ENCODE measurements around the gene MAML1. TPM values are rescaled to one million over a fixed set of nuclear protein-coding genes. Genes with fewer than 3 reads are reported as not detected.

Gene MAML1
- total RNA-seq, 1 donor from 2014 or later, result 26.0 TPM

GRCh38 chr5:179746872-179747271 is 14.2 kb downstream of the MAML1 start:
- Histone ChIP-seq H3K4me1 (ENCODE audit: insufficient read depth, low read length) (no peaks in the 10 kb centered on the region), H3K79me2 (ENCODE audit: insufficient read depth, low read length) (peaks cover 92% of the 10 kb centered on the region), H3K4me3 (ENCODE audit: insufficient read depth, low read depth, low read length) (no peak overlapping the region), H4K20me1 (ENCODE audit: insufficient read depth, low read length) (peaks cover 56% of the 10 kb centered on the region), H3K27me3 (ENCODE audit: insufficient read depth, low read length) (no peaks in the 10 kb centered on the region), H3K9ac (ENCODE audit: low read length) (no peak overlapping the region), H3K4me2 (ENCODE audit: low read length) (no peak overlapping the region), H2AFZ (ENCODE audit: low read depth, low read length) (no peak overlapping the region), H3K9me3 (ENCODE audit: insufficient read depth, low read depth, low read length) (no peaks in the 10 kb centered on the region), H3K27ac (ENCODE audit: low read depth, low read length) (no peak overlapping the region), H3K36me3 (ENCODE audit: insufficient read depth, low read length) (no peaks in the 10 kb centered on the region)
- DNase-seq (ENCODE audit: low read depth), result no peak
- Mint-ChIP-seq H3K4me1 (ENCODE audit: low read depth, unreplicated experiment) (no peaks in the 10 kb centered on the region), H3K9me3 (ENCODE audit: unreplicated experiment) (no peaks in the 10 kb centered on the region), H3K36me3 (ENCODE audit: low read depth, unreplicated experiment) (peaks cover 7% of the 10 kb centered on the region), H3K4me3 (ENCODE audit: unreplicated experiment) (no peak overlapping the region), H3K27ac (ENCODE audit: unreplicated experiment) (no peak overlapping the region), H3K27me3 (ENCODE audit: low read depth, unreplicated experiment) (no peaks in the 10 kb centered on the region)
- FAIRE-seq, result no peak
- TF ChIP-seq CTCF (IDR thresholded peaks at IDR 0.05; ENCODE audit: insufficient read depth, low read depth, low read length) (no peak), EZH2 (IDR thresholded peaks at IDR 0.05; ENCODE audit: insufficient read depth, low read length) (no peak)

- Histone ChIP-seq H3K9me3 (ENCODE audit: insufficient read depth, low read depth, low read length) (no peaks in the 10 kb centered on the region), H2AFZ (ENCODE audit: low read depth, low read length) (no peak overlapping the region), H3K9ac (ENCODE audit: low read length) (no peak overlapping the region), H3K4me1 (ENCODE audit: insufficient read depth, low read length) (no peaks in the 10 kb centered on the region), H3K4me3 (ENCODE audit: insufficient read depth, low read depth, low read length) (no peak overlapping the region), H3K36me3 (ENCODE audit: insufficient read depth, low read length) (no peaks in the 10 kb centered on the region), H4K20me1 (ENCODE audit: insufficient read depth, low read length) (peaks cover 59% of the 10 kb centered on the region), H3K4me2 (ENCODE audit: low read length) (no peak overlapping the region), H3K79me2 (ENCODE audit: insufficient read depth, low read length) (peaks cover 90% of the 10 kb centered on the region), H3K27ac (ENCODE audit: low read depth, low read length) (no peak overlapping the region), H3K27me3 (ENCODE audit: insufficient read depth, low read length) (no peaks in the 10 kb centered on the region)
- DNase-seq (ENCODE audit: low read depth) (no peak), FAIRE-seq (no peak)
- Mint-ChIP-seq H3K27me3 (ENCODE audit: low read depth, unreplicated experiment) (no peaks in the 10 kb centered on the region), H3K9me3 (ENCODE audit: unreplicated experiment) (no peaks in the 10 kb centered on the region), H3K4me3 (ENCODE audit: unreplicated experiment) (no peak overlapping the region), H3K36me3 (ENCODE audit: low read depth, unreplicated experiment) (peaks cover 7% of the 10 kb centered on the region), H3K27ac (ENCODE audit: unreplicated experiment) (no peak overlapping the region), H3K4me1 (ENCODE audit: low read depth, unreplicated experiment) (no peaks in the 10 kb centered on the region)
- TF ChIP-seq EZH2 (IDR thresholded peaks at IDR 0.05; ENCODE audit: insufficient read depth, low read length) (no peak), CTCF (IDR thresholded peaks at IDR 0.05; ENCODE audit: insufficient read depth, low read depth, low read length) (no peak)
Observed at GRCh38 chr5:179747811-179748210, 15.2 kb downstream of the MAML1 start.

- peaks cover 94% of the 10 kb centered on the region for H3K79me2 ChIP-seq (ENCODE audit: insufficient read depth, low read length)
- no peaks in the 10 kb centered on the region for H3K4me1 ChIP-seq (ENCODE audit: insufficient read depth, low read length)
- H3K36me3 ChIP-seq (ENCODE audit: insufficient read depth, low read length), result no peaks in the 10 kb centered on the region
- no peak overlapping the region for H2AFZ ChIP-seq (ENCODE audit: low read depth, low read length)
- TF ChIP-seq CTCF (IDR thresholded peaks at IDR 0.05; ENCODE audit: insufficient read depth, low read depth, low read length), result no peak
- H3K36me3 Mint-ChIP-seq (ENCODE audit: low read depth, unreplicated experiment), result peaks cover 5% of the 10 kb centered on the region
- no peak overlapping the region for H3K4me3 Mint-ChIP-seq (ENCODE audit: unreplicated experiment)
- no peaks in the 10 kb centered on the region for H3K27me3 Mint-ChIP-seq (ENCODE audit: low read depth, unreplicated experiment)
- H3K4me2 ChIP-seq (ENCODE audit: low read length), result no peak overlapping the region
- no peaks in the 10 kb centered on the region for H3K9me3 ChIP-seq (ENCODE audit: insufficient read depth, low read depth, low read length)
- H3K27ac Mint-ChIP-seq (ENCODE audit: unreplicated experiment), result no peak overlapping the region
- H3K4me1 Mint-ChIP-seq (ENCODE audit: low read depth, unreplicated experiment), result peaks cover 6% of the 10 kb centered on the region
- FAIRE-seq (no peak), DNase-seq (ENCODE audit: low read depth) (no peak)
- no peak overlapping the region for H3K9ac ChIP-seq (ENCODE audit: low read length)
- no peaks in the 10 kb centered on the region for H3K9me3 Mint-ChIP-seq (ENCODE audit: unreplicated experiment)
- H3K27me3 ChIP-seq (ENCODE audit: insufficient read depth, low read length), result no peaks in the 10 kb centered on the region
- H3K4me3 ChIP-seq (ENCODE audit: insufficient read depth, low read depth, low read length), result no peak overlapping the region
- H3K27ac ChIP-seq (ENCODE audit: low read depth, low read length), result no peak overlapping the region
- peaks cover 76% of the 10 kb centered on the region for H4K20me1 ChIP-seq (ENCODE audit: insufficient read depth, low read length)
Observed at GRCh38 chr5:179749857-179750508, 17.4 kb downstream of the MAML1 start.

Data from astrocyte (in vitro differentiated cells and primary cell).